Measurements from ENCODE around the gene UFSP1. TPM values are rescaled to one million over a fixed set of nuclear protein-coding genes. Genes with fewer than 3 reads are reported as not detected.

Gene UFSP1
- total and polyA plus RNA-seq, 12 donors: 2.5 to 12.7 (median 5.9) TPM

DNA sequence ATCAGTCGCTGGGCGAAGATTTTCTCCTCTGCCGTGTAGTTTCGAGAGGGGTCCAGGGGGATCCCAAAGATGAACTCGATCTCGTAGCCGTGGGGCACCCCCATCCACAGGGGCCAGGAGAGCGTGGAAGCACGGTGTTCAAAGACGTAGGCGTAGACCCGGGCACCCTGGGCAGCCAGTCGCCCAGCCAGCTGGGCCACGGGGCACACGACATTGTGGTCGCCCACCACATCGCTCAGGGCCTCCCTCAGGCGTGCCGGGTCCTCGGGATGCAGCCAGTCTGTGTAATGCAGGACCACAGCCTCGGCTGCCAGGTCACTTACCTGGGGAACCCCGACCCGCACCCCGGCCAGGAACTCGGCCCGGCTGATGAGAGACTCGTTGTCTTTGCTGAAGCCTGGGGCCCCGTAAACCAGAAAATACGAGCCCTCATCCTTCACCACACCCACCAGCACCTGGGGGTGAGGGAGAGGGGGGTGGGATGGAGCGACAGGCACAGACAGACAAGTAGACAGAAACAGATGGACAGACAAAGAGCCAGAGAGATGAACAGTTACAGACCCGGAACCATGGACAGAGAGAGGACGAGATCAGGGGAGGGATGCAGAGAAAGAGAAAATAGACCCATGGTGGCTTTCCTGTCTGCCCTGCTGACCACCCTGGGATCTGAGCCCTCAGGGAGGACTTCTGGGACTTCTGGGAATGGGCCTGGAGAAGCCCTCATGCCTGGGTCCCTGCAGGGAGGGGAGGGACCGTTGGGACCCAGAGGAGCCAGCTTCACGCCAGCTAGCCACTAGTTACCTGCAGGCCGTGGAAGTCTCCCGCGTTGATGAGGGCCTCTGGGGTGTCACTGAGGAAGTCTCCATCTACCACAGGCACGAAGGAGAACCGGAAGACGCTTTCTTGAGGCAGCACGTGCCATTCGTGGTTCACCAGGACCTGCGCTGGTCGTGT is 3.1 kb upstream of the UFSP1 start:
- WGBS, 4 donors: 88 to 93% (median 90%) methylated on average over 15 to 44 of the region's 44 CpGs
- peak in 1 of 7 donors; percentile 26 for DNase-seq
- Histone ChIP-seq H3K36me3 (replicated peaks in 1 of 2) (peaks cover 0 to 8% of the 10 kb centered on the region in 2 donors), H3K27ac (no peak overlapping the region), H3K27me3 (peaks cover 21% of the 10 kb centered on the region), H3K9me3 (replicated peaks in 1 of 3) (no peaks in the 10 kb centered on the region), H3K4me3 (no peak overlapping the region), H3K4me1 (replicated peaks in 1 of 2) (peaks cover 24 to 42% of the 10 kb centered on the region in 2 donors)
- TF ChIP-seq POLR2A (IDR thresholded peaks at IDR 0.05): no peak
- no peak for TF ChIP-seq CTCF (IDR thresholded peaks at IDR 0.05)
- intact Hi-C loops (cut with DNase I): loop anchor here in 1 of 2 donors (10.0 kb wide), 2 partner anchors 272 to 392 kb away; partner anchors contain the start of gene VGF

- TF ChIP-seq POLR2A (IDR thresholded peaks at IDR 0.05): no peak
- no peak for TF ChIP-seq CTCF (IDR thresholded peaks at IDR 0.05)
- no peaks in the 10 kb centered on the region for H3K9me3 ChIP-seq (replicated peaks in 1 of 3)
- peak overlapping the region in 1 of 5 donors; percentile 90 for H3K27ac ChIP-seq
- peak in 1 of 7 donors; percentile 20 for DNase-seq
- 72 to 80% (median 78%) methylated on average over 8 of the region's 8 CpGs for WGBS, 4 donors
- intact Hi-C loops (cut with DNase I): loop anchor here in 1 of 2 donors (10.0 kb wide), 2 partner anchors 273 to 393 kb away; partner anchors contain the start of gene VGF
- peaks cover 24 to 51% of the 10 kb centered on the region in 2 donors for H3K4me1 ChIP-seq (replicated peaks in 1 of 2)
- H3K27me3 ChIP-seq: peaks cover 17% of the 10 kb centered on the region
- no peak overlapping the region for H3K4me3 ChIP-seq
- peaks cover 0 to 17% of the 10 kb centered on the region in 2 donors for H3K36me3 ChIP-seq (replicated peaks in 1 of 2)
Observed at GRCh38 chr7:100891568-100892247, 2.2 kb upstream of the UFSP1 start.

DNA sequence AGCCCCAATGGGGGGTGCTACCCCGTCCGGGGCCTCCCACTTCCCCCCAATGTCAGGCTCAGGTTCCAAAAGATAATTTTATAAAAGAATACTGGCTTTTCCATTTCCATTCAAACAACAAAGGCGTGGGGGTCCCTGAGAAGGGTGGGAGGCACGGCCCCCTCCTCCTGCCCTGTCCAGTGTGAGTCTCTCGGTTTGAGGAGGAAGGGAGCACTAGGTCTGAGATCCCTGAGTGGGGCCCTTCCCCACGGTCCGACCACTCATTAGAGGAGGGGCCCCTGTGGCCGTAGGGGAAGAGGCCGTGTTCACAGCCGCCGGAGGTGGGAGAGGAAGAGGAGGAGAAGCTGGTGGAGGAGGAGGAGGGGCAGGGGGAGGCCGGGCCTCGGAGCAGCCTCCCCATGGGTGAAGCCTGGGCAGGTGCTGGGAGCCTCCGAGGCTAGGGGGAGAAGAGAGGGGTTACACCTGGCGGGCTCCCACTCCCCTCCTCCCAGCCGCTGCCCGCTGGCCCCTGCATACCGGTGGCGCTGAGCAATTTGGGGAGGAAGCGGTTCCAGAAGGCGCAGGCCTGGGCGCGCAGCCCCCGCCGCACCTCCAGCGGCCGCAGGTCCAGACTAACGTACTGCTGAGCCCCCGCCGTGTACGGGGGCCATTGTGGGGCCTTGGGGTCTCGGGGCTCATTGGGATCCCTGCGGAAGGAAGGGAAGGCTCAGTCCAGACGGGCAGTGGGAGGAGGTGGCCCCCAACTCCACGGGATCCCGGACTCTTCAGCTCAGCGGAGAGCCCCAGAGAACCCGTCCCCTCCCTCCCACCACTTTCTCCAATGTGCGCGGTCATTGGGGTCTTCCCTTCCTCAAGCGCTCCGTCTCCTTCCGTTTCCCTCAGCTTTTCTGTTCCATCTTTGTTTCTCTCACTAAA is 1.4 kb upstream of the UFSP1 start:
- H3K4me3 ChIP-seq: peak overlapping the region in 2 of 4 donors; percentile 40 to 65
- H3K9me3 ChIP-seq (replicated peaks in 1 of 3): no peaks in the 10 kb centered on the region
- DNase-seq: peak in 2 of 7 donors; percentile 41 to 52
- TF ChIP-seq POLR2A (IDR thresholded peaks at IDR 0.05) (no peak), CTCF (IDR thresholded peaks at IDR 0.05) (no peak)
- peaks cover 0 to 25% of the 10 kb centered on the region in 2 donors for H3K36me3 ChIP-seq (replicated peaks in 1 of 2)
- peaks cover 24 to 49% of the 10 kb centered on the region in 2 donors for H3K4me1 ChIP-seq (replicated peaks in 1 of 2)
- intact Hi-C loops (cut with DNase I): loop anchor here in 1 of 2 donors (10.0 kb wide), 2 partner anchors 274 to 394 kb away; partner anchors contain the start of gene VGF
- whole genome bisulfite sequencing, 4 donors: 22 to 37% (median 31%) methylated on average over 20 to 43 of the region's 43 CpGs
- peak overlapping the region in 4 of 5 donors; percentile 77 to 94 (median 86) for H3K27ac ChIP-seq
- H3K27me3 ChIP-seq: peaks cover 9% of the 10 kb centered on the region
